Heart left ventricle (tissue), 13 donors: ENCODE measurements around the gene ZNF500.

ENCODE experiments used
- POLR2A ChIP-seq, 2 donors: fragments of 450-650 bp; IDR thresholded peaks; one replicate each; pipeline ENCODE4 v1.6.1; 2017; ENCODE audit warnings: antibody characterized with exemption in 2 of 2, mild to moderate bottlenecking in 2 of 2, moderate library complexity in 2 of 2
- TF ChIP-seq, protein P1 (sequence below), 12 donors: fragments of 200-600 bp; sonication (generic) in 4 of 12; IDR thresholded peaks; one replicate each; pipeline versions ENCODE4 v1.5.0 to v1.8.0; 2018 to 2022; ENCODE audit warnings: antibody characterized with exemption in 12 of 12, mild to moderate bottlenecking in 5 of 12
- donor health status: ischemic (EF 13 %, LVEDD 7.1; RV severe dilation, severe dysfunction).
- donor health status: DM: no; HTN: yes; CAD: no.
- donor health status: DM: no; HTN: no; CAD: no.
- donor health status: ischemic (EF 25% LVEDD 6.9; RV normal size, moderate dysfunction).
- donor health status: ischemic (EF 25% LVEDD 5.7; RV mildly dilated, moderate dysfunction).
- donor health status: ischemic (EF 35%, LVEDD 5.7; RV mildly dilated, moderate dysfunction).
- donor health status: nonischemic (EF 11% LVEDD 7.7; RV severe dilation, severe dysfunction).
- donor health status: DM: yes; HTN: yes; CAD: no.
- donor health status: PGD.
- donor health status: ischemic (EF 29% LVEDD 5.4; RV normal size, mild dysfunction).
- donor health status: nonischemic (EF 23%, LVEDD 6.1; RV moderate dilation, normal function).

DNA sequence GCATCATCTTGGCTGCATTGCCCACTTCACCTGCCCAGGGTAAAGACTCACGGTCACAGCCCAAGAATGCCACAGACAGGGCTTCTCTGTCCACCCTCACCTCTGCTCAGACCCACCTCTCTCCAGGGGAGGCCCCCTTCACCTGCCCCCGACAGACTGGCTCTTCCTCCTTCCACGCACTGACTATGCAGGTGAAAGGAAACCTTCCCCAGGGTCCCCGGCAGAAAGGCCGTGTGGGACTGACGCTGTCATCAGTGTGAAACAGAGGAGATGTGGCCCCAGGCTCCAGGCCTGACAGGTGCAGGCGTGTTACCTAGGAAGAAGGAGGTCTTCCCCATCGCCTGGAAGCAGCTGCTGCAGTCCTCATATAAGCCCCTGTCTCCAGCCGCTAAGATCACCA is 44.8 kb upstream of the ZNF500 start:
- TF ChIP-seq, protein P1, sequence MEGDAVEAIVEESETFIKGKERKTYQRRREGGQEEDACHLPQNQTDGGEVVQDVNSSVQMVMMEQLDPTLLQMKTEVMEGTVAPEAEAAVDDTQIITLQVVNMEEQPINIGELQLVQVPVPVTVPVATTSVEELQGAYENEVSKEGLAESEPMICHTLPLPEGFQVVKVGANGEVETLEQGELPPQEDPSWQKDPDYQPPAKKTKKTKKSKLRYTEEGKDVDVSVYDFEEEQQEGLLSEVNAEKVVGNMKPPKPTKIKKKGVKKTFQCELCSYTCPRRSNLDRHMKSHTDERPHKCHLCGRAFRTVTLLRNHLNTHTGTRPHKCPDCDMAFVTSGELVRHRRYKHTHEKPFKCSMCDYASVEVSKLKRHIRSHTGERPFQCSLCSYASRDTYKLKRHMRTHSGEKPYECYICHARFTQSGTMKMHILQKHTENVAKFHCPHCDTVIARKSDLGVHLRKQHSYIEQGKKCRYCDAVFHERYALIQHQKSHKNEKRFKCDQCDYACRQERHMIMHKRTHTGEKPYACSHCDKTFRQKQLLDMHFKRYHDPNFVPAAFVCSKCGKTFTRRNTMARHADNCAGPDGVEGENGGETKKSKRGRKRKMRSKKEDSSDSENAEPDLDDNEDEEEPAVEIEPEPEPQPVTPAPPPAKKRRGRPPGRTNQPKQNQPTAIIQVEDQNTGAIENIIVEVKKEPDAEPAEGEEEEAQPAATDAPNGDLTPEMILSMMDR (IDR thresholded peaks at IDR 0.05): no peak
- no peak for TF ChIP-seq POLR2A (IDR thresholded peaks at IDR 0.05)
